Spleen (tissue), 7 donors: ENCODE results near the gene ATP2B2.

Experiments used
- CTCF ChIP-seq, 11 experiments: fragments of 200-600 bp in 7 of 11; fragments of 450-650 bp in 4 of 11; sonication (generic) in 4 of 11; IDR thresholded peaks in 8 of 11; conservative IDR thresholded peaks in 3 of 11; 1 replicate in 7 of 11; 2 replicates in 4 of 11; pipeline versions ENCODE4 v1.4.0 to v1.8.0; 2016 to 2021; ENCODE audit warnings: antibody characterized with exemption in 11 of 11, inconsistent platforms in 4 of 11, mild to moderate bottlenecking in 1 of 11
- POLR2A ChIP-seq, 3 donors: fragments of 450-650 bp; IDR thresholded peaks; one replicate each; pipeline ENCODE4 v1.5.1; 2017; ENCODE audit warnings: antibody characterized with exemption in 3 of 3, mild to moderate bottlenecking in 1 of 3
- POLR2AphosphoS5 ChIP-seq, 3 donors: sonication (generic); formaldehyde crosslinking; IDR thresholded peaks; one replicate each; pipeline ENCODE4 v1.5.1; 2017; ENCODE audit warnings: antibody characterized with exemption in 3 of 3
- donor health status: DM: no; HTN: no; CAD: no; lungs with moderate emphysema.
- donor health status: DM: no; HTN: no; CAD: no.
- donor health status: DM: no; HTN: no; CAD: no.

- TF ChIP-seq POLR2AphosphoS5 (IDR thresholded peaks at IDR 0.05) (no peak), CTCF (IDR thresholded peaks at IDR 0.05 in 8 of 11, conservative IDR thresholded peaks at IDR 0.05 in 3 of 11) (no peak), POLR2A (IDR thresholded peaks at IDR 0.05) (no peak)
These were observed 32.4 kb downstream of the ATP2B2 start for GRCh38 chr3:10472877-10473440.
